ENCODE measurements around the gene B3GALNT1.

Gene B3GALNT1

GRCh38 chr3:161139686-161140085, 34.5 kb upstream of the B3GALNT1 start:
- no peak overlapping the region for H3K4me3 ChIP-seq (ENCODE audit: low read depth, low read length)
- no peak for DNase-seq (ENCODE audit: low read depth)
- no peak for TF ChIP-seq CTCF (IDR thresholded peaks at IDR 0.05; ENCODE audit: low read depth, low read length, missing control alignments)

DNA sequence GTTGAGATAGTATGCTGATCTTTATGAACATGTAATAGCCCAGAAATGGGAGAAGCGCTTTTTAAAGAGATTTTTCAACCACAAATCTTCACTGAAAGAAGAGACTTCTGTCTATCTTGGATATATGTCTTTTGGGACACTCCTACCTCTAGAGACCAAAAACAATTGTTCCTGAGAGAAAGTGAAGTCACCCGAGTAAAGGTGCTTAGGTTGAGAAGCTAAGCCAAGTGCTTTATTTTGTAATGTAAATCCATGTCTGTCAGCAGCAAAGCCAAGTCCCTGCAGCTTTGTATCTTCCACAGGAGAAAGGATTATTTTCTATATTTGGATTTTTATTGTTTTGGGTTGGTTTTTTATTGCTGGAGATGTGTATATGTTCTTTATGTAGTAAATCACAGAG, 32.1 kb upstream of the B3GALNT1 start:
- TF ChIP-seq CTCF (IDR thresholded peaks at IDR 0.05; ENCODE audit: low read depth, low read length, missing control alignments): no peak
- H3K4me3 ChIP-seq (ENCODE audit: low read depth, low read length): no peak overlapping the region
- DNase-seq (ENCODE audit: low read depth): no peak

- DNase-seq (ENCODE audit: low read depth): no peak
- TF ChIP-seq CTCF (IDR thresholded peaks at IDR 0.05; ENCODE audit: low read depth, low read length, missing control alignments): no peak
- no peak overlapping the region for H3K4me3 ChIP-seq (ENCODE audit: low read depth, low read length)
Measured at GRCh38 chr3:161132391-161132790, 27.2 kb upstream of the B3GALNT1 start.

- DNase-seq (ENCODE audit: low read depth): no peak
- TF ChIP-seq CTCF (IDR thresholded peaks at IDR 0.05; ENCODE audit: low read depth, low read length, missing control alignments): no peak
- H3K4me3 ChIP-seq (ENCODE audit: low read depth, low read length): no peak overlapping the region
Measured at GRCh38 chr3:161126495-161126894, 21.3 kb upstream of the B3GALNT1 start.

- no peak overlapping the region for H3K4me3 ChIP-seq (ENCODE audit: low read depth, low read length)
- no peak for DNase-seq (ENCODE audit: low read depth)
- TF ChIP-seq CTCF (IDR thresholded peaks at IDR 0.05; ENCODE audit: low read depth, low read length, missing control alignments): no peak
Measured at GRCh38 chr3:161117646-161118045, 12.5 kb upstream of the B3GALNT1 start.

GRCh38 chr3:161108840-161109239, 3.7 kb upstream of the B3GALNT1 start:
- DNase-seq (ENCODE audit: low read depth): no peak
- TF ChIP-seq CTCF (IDR thresholded peaks at IDR 0.05; ENCODE audit: low read depth, low read length, missing control alignments): no peak

DNA sequence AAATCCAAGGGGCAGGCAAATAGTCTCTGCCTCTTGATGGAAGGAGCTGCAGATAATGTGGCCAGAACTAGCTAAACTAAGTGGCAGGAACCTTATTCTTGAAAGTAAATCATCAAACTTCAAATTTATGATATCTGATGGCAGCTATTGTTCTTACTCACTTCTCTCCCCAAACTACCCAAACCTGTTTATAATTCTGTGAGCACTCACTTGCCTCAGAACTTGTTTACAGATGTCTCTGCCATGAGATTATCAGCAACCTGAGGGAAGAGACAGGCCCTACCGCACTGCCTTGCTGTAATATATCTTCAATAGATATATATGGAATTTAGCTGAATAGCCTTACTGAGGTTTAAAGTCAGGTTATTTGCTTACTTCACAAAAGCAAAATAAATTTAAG, 2.2 kb upstream of the B3GALNT1 start:
- no peak for DNase-seq (ENCODE audit: low read depth)
- TF ChIP-seq CTCF (IDR thresholded peaks at IDR 0.05; ENCODE audit: low read depth, low read length, missing control alignments): no peak
- H3K4me3 ChIP-seq (ENCODE audit: low read depth, low read length): no peak overlapping the region

More at GRCh38 chr3:161108840-161109239, 3.7 kb upstream of the B3GALNT1 start:
- no peak overlapping the region for H3K4me3 ChIP-seq (ENCODE audit: low read depth, low read length)
